HUES64 (cell line): ENCODE data around the gene PACSIN3.

Source experiments
- H3K27ac ChIP-seq: 2 replicates; pipeline ENCODE4 v1.7.0; 2013; ENCODE audit warnings: low read depth, low read length, inconsistent platforms
- H3K27me3 ChIP-seq: 2 replicates; pipeline ENCODE4 v1.6.1; 2013; ENCODE audit warnings: mild to moderate bottlenecking, low read length; ENCODE audit not compliant: insufficient read depth
- H3K36me3 ChIP-seq: 2 replicates; pipeline ENCODE4 v1.6.1; 2013; ENCODE audit warnings: mild to moderate bottlenecking, low read length; ENCODE audit not compliant: insufficient read depth
- H3K4me1 ChIP-seq: 2 replicates; pipeline ENCODE4 v1.6.1; 2013; ENCODE audit warnings: mild to moderate bottlenecking, low read length, moderate library complexity; ENCODE audit not compliant: insufficient read depth
- H3K4me3 ChIP-seq: 2 replicates; pipeline ENCODE4 v1.5.1; 2013; ENCODE audit warnings: mild to moderate bottlenecking, low read length, moderate library complexity
- H3K9ac ChIP-seq: 2 replicates; pipeline ENCODE4 v1.6.1; 2013; ENCODE audit warnings: mild to moderate bottlenecking, low read depth, low read length
- H3K9me3 ChIP-seq: 2 replicates; pipeline ENCODE4 v1.6.1; 2013; ENCODE audit warnings: low read depth, low read length; ENCODE audit not compliant: insufficient read depth
- WGBS: fragments of 150-250, 120-280 bp; methylation state at CpG from one replicate; pipeline ENCODE4 v1.1.7; 2013; ENCODE audit warnings: missing lambda C conversion rate; 5-methylcytosine and 5-hydroxymethylcytosine counted together

The PACSIN3 gene

GRCh38 chr11:47137476-47137875 lies 48.8 kb downstream of the PACSIN3 start:
- no peak overlapping the region for H3K27ac ChIP-seq
- 94% methylated on average over 2 of the region's 2 CpGs for WGBS
- no peak overlapping the region for H3K9ac ChIP-seq
- no peak overlapping the region for H3K4me3 ChIP-seq
- H3K9me3 ChIP-seq = no peaks in the 10 kb centered on the region
- H3K4me1 ChIP-seq = no peaks in the 10 kb centered on the region
- no peaks in the 10 kb centered on the region for H3K27me3 ChIP-seq
- H3K36me3 ChIP-seq = peaks cover 3% of the 10 kb centered on the region; the same call in 1 of the 2 replicates

DNA sequence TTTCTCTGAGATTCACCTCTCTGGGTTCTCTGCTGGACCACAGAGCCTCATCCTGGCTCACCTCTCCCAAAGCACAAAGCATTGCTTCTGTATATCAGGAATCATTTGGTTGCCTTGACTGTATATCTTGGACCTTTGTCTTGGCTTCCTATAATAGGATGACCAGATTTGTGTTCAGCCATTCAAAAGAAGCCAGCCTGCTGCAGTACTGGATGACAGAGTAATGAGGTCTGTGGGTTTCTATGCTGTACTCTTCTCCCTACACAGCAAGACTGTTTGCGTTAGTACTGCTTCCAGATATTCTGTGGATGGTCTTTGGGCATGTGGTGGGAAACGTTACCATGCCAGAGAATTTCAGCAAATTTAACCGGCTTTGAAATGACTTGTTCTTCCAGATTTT lies 49.3 kb downstream of the PACSIN3 start:
- WGBS = 100% methylated on average over 3 of the region's 3 CpGs
- peaks cover 3% of the 10 kb centered on the region; the same call in 1 of the 2 replicates for H3K36me3 ChIP-seq
- H3K4me1 ChIP-seq = no peaks in the 10 kb centered on the region
- no peaks in the 10 kb centered on the region for H3K27me3 ChIP-seq
- H3K9ac ChIP-seq = no peak overlapping the region
- no peak overlapping the region for H3K27ac ChIP-seq
- no peak overlapping the region for H3K4me3 ChIP-seq
- H3K9me3 ChIP-seq = no peaks in the 10 kb centered on the region

DNA sequence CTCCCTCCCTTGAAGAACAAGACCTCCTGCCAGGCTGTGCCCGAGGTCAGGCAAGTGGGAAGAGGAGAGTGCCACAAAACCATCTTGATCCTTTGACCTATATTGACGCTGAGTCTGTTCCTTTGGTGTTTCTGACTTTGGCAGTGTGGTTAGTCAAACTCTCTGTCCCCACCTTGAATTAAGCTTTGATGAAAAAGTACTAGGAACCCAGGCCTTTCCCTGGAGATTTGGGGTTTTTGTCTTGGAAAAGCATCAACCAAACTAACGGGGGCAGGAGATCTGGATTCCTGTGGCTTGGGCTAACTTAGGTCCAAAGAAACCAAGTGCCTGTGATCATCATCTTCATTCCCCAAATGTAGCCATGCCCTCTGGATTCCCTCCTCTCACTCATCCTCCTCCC lies 49.9 kb downstream of the PACSIN3 start:
- Histone ChIP-seq H3K36me3 (peaks cover 3% of the 10 kb centered on the region; the same call in 1 of the 2 replicates), H3K4me3 (no peak overlapping the region), H3K9ac (no peak overlapping the region), H3K4me1 (no peaks in the 10 kb centered on the region), H3K9me3 (no peaks in the 10 kb centered on the region), H3K27ac (no peak overlapping the region), H3K27me3 (no peaks in the 10 kb centered on the region)
- 81% methylated on average over 3 of the region's 3 CpGs for WGBS

GRCh38 chr11:47132981-47133380 lies 53.3 kb downstream of the PACSIN3 start:
- Histone ChIP-seq H3K4me1 (peaks cover 11% of the 10 kb centered on the region), H3K27me3 (no peaks in the 10 kb centered on the region), H3K4me3 (no peak overlapping the region), H3K36me3 (peaks cover 2% of the 10 kb centered on the region; the same call in 1 of the 2 replicates), H3K9ac (no peak overlapping the region), H3K9me3 (no peaks in the 10 kb centered on the region), H3K27ac (no peak overlapping the region)
- 100% methylated on average over 1 of the region's 1 CpG for WGBS

GRCh38 chr11:47132490-47132889 lies 53.7 kb downstream of the PACSIN3 start:
- H3K9me3 ChIP-seq = no peaks in the 10 kb centered on the region
- no peak overlapping the region for H3K27ac ChIP-seq
- H3K4me1 ChIP-seq = peaks cover 11% of the 10 kb centered on the region
- H3K4me3 ChIP-seq = no peak overlapping the region
- no peaks in the 10 kb centered on the region for H3K27me3 ChIP-seq
- H3K36me3 ChIP-seq = no peaks in the 10 kb centered on the region
- no peak overlapping the region for H3K9ac ChIP-seq

DNA sequence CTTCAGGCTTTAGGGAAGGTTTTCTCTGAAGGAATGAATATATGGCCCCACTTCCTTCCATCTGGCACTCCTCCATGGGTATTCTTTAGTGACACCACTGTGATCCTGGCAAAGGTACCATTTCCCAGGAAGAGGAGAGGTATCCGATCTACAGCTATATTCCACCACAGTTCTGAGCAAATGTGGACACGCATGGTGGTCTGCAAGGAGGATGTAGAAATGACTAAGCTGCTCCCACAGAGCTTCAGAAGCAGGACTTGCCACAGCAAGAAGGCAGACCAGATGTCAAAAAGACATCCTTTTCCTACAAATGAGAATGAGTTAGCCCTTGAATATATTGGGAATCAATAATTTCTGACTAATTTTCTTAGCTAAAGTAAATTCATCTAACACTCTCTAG lies 55.1 kb downstream of the PACSIN3 start:
- no peaks in the 10 kb centered on the region for H3K36me3 ChIP-seq
- H3K27ac ChIP-seq = peak overlapping the region; percentile 34; the same call in 1 of the 2 replicates
- H3K4me3 ChIP-seq = no peak overlapping the region
- 88% methylated on average over 2 of the region's 2 CpGs for WGBS
- H3K27me3 ChIP-seq = no peaks in the 10 kb centered on the region
- H3K9ac ChIP-seq = no peak overlapping the region
- no peaks in the 10 kb centered on the region for H3K9me3 ChIP-seq
- peaks cover 11% of the 10 kb centered on the region for H3K4me1 ChIP-seq

DNA sequence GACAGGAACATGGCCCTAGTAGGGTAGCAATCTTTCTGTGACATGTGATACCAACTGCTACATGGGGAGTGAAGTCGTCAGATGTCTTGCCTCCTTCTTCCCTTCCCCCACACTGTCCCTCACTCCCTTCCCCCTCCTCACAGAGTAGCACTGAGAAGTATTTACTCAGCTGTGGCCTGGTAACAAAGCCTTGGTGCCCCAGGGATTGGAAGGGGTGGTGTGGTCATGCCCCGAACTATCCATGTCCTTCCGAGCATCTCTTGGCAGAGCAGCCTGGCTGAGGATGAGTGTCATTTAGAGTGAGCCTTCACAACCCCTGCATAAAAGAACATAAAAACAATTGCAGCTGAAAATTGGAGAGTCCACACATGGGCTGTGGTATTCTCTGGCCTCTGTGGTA lies 55.7 kb downstream of the PACSIN3 start:
- peak overlapping the region; percentile 34; the same call in 1 of the 2 replicates for H3K27ac ChIP-seq
- no peaks in the 10 kb centered on the region for H3K27me3 ChIP-seq
- H3K9me3 ChIP-seq = no peaks in the 10 kb centered on the region
- H3K4me1 ChIP-seq = peaks cover 11% of the 10 kb centered on the region
- 40% methylated on average over 3 of the region's 3 CpGs for WGBS
- H3K4me3 ChIP-seq = no peak overlapping the region
- no peak overlapping the region for H3K9ac ChIP-seq
- H3K36me3 ChIP-seq = no peaks in the 10 kb centered on the region
